HG02678 (cell line): ENCODE results near the gene PRADC1.
"Not testable (repeated sequence)": the region's sequence is repeated elsewhere in the genome, so short reads cannot be mapped to it uniquely, and the experiment has no call there.

Experiments
- ATAC-seq: cut with Tn5 transposase; IDR thresholded peaks from one replicate; pipeline ENCODE4 v1.9.1; 2021; ENCODE audit warnings: mild to moderate bottlenecking, moderate library complexity; ENCODE audit not compliant: unreplicated experiment

Gene PRADC1

GRCh38 chr2:73205611-73206010 lies 27.4 kb downstream of the PRADC1 start:
- no peak for ATAC-seq

GRCh38 chr2:73203055-73203681 lies 29.9 kb downstream of the PRADC1 start:
- no peak for ATAC-seq

GRCh38 chr2:73202156-73203054 lies 30.6 kb downstream of the PRADC1 start, which contains the start of gene NOTO:
TSS of gene NOTO (plus strand) at chr2:73202574. CDS start at chr2:73202667, 93 bp downstream.
- no peak for ATAC-seq

GRCh38 chr2:73200281-73200680 lies 32.8 kb downstream of the PRADC1 start:
- not testable (repeated sequence) for ATAC-seq

DNA sequence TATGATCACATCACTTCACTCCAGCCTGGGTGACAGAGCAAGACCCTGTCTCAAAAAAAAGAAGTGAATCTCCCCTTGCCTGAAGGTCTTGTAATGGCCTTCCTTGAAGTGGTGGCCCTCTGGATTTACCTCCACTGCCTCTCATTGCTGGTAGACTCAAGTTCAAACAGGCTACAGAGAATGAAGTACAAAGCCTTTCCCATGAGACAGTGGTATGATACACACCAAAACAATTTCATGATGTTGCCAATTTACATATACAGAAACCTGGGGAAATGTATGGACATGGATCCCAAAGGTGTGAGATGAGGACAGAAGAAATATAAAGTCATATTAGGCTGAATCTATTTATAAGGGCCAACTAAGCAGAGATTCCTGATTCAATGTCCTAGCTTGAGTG lies 35.5 kb downstream of the PRADC1 start:
- no peak for ATAC-seq

DNA sequence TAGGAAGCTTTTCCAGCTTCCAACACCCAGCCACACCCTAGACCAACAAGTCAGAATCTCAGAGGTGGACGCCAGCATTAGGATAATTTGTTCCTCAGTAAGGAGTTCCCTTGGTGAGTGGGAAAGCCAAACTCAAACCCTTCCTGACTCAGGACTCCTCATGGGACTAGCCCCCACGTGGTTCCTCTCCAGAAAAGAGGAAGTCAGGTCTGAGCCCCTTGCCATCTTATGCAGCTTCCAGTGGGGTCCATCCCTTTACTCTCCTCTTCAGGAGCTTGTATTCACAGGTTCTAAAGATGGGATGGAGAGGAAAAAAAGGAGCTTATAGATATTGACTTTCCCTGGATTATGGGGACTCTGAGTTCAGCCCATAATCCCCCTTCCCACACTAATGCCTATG lies 45.5 kb downstream of the PRADC1 start:
- no peak for ATAC-seq

DNA sequence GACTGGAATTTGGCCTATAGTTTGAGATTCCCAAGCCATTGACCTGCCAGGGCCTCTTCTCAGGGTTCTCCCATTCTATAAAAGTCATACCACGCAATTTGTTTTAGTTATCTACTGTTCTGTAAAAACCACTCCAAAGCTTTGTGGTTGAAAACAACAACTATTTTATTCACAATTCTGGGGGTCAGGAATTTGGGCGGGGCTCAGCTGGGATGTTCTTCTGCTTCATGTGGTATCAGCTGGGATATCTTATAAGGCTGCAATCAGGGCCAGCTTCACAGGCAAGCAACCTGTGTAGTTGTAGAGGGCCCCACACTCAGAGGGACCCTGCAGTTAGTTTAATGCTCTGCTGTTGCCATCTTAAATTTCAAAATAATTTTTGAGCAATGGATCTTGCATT lies 47.1 kb downstream of the PRADC1 start:
- no peak for ATAC-seq
